ENCODE measurements around the gene DERL2.

- TF ChIP-seq EZH2phosphoT487 (IDR thresholded peaks at IDR 0.05; ENCODE audit: insufficient read depth, low read depth): no peak
- TF ChIP-seq EZH2 (IDR thresholded peaks at IDR 0.05; ENCODE audit: insufficient read depth, poor library complexity, severe bottlenecking): no peak
Observed at GRCh38 chr17:5526821-5527598, 41.0 kb upstream of the DERL2 start.
